NCI-H1105 treated with DMSO at 0.1 percent for 48 hours (cell line): ENCODE measurements around the gene UGT1A8.

Source experiments
- DNase-seq: peaks from one replicate; lab custom pipeline; 2025; lab: John Stamatoyannopoulos, UW

UGT1A8 gene

DNA sequence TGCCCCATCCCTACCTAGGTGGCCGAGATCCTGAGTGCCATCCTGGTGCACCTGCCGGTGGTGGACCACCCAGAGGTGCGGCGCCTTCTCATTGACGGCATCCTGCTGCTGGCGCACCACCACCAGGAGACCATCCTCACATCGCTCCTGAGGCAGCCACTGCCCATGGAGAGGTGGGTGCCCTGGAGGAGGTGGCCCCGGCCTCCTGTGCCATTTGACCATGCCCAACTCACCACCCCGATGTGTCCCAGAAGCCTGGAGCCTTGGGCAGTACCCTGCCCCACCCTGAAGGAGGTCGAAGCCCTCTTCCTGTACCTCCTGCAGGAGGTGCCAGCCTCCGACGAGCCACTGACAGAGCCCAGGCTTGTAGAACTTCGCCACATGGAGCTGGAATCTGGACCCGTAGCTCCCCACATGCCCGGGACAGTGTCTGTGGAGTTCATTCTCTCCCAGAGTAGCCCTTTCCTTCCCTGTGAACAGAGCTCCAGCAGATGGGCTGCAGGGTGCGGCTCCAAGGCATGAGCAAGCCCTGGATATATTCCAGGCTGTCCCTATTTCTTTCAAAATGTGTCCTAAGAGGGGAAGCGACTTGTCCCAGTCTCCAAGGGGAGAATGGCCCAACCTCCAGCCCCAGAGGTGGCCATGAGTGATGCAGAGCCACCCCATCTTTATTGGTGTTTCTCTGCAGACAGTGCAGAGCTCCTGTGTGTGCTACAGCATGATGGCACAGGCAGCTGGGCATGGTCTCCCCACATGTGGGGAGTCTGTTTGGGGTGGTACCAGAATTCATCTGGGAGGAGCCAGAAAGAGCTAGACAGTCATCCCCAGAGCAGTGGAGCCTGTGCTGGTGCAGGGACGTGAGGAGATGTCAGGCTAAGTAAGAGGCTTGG lies 202.7 kb downstream of the UGT1A8 start:
- no peak for DNase-seq

DNA sequence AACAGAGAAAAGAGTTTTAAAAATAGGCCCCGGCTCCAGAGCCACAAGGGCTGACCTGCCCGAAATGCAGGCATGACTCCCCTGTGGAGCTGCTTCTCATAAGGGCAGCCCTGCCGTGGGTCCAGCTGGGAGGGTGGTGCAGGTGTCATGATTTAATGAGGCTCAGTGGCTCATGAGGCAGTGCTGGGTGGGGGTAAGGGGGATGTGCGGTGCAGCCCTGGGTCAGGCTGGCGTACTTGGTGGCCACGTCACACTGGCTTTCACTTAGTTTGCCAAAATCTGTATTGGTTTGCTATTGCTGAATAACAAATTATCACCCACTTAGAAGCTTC lies 203.3 kb downstream of the UGT1A8 start:
- no peak for DNase-seq

DNA sequence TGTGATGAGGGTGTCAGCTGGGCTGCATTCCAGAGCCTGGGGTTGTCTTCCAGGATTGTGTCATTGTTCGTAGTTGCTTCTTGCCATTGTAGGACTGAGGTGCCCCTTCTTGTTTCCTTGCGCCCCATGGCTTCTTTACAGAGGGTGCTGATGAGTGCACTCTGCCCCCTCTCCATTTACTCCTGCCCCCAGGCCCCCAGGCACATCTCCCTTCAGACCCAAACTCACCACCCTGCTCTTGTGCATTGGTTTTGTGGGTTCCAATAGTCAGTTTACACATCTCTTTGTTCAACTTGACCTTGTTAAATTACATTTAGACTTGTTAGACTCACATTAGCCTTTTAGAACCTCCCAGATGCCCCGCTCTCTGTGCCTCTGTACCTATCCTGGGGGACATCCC lies 203.8 kb downstream of the UGT1A8 start:
- no peak for DNase-seq

DNA sequence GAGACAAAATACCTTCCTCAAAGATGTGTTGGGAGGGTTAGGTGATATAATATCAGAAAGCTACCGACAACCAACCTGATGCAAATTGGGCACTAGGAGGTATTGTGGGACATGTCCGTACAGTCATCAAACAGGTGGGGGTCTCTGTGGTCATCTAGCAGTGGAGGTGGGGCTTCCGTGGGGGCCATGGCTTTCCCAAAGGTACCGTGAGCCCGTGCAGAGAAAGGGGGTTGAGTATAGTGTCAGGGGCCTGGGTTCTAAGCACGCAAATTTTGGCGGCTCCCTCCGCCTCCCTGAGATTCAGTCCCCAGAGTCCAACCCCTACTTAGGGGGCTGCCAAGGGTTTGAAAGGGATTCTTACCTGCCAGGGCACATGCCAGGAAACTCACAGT lies 204.3 kb downstream of the UGT1A8 start:
- DNase-seq = no peak

DNA sequence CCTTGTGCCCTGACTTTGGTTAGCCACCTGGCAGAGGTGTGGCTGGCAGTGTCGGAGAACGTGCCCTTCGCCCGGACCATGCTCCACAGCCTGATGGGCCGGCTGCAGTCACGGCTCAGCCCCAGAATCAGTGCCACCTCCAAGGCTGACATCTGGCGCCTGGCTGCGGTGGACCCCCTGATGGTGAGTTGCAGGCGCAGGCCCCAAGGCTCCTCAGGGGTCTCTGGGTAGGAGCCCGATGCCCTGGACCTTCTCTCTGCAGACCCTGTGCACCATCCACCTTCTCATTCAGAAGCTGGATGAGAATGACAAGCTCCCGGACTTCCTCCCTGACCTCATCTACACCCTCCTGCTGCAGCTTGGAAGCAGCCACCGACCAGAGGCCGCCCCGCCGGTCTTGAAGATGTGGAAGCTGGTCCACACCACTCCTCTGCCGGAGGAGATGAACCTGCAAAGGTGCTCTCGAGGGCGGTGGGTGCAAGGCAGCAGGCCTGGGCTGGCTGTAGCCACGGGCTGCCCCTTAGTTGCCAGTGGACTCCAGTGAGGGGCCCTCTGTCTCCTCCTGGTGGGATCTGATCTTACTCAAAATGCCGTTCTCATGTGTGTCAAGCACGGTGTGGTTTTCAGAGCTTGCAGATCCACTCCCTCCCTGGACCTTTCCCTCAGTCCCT lies 204.8 kb downstream of the UGT1A8 start:
- no peak for DNase-seq
